Neural progenitor cell (in vitro differentiated cells): Measurements from ENCODE around the gene ARHGAP15. TPM values are rescaled to one million over a fixed set of nuclear protein-coding genes. Genes with fewer than 3 reads are reported as not detected.

ENCODE experiments used
- DNase-seq: peaks from one replicate; pipeline ENCODE4 v3.0.0-alpha.2; 2016; ENCODE audit warnings: low spot score
- H2AFZ ChIP-seq: fragments of 200-600 bp; sonication (generic); replicated peaks from 2 replicates; pipeline ENCODE4 v1.6.1; 2016; ENCODE audit warnings: antibody characterized with exemption
- H3F3A ChIP-seq: fragments of 200-600 bp; sonication (generic); 2 replicates; pipeline ENCODE4 v1.6.1; 2016; ENCODE audit warnings: antibody characterized with exemption, low read depth
- H3K27ac ChIP-seq: fragments of 200-600 bp; sonication (generic); 2 replicates; pipeline ENCODE4 v1.5.1; 2016; ENCODE audit warnings: mild to moderate bottlenecking
- H3K27me3 ChIP-seq: fragments of 200-600 bp; sonication (generic); 2 replicates; pipeline ENCODE4 v1.6.1; 2016; ENCODE audit warnings: mild to moderate bottlenecking, moderate library complexity
- H3K36me3 ChIP-seq: fragments of 200-600 bp; sonication (generic); 2 replicates; pipeline ENCODE4 v1.5.1; 2016
- H3K4me1 ChIP-seq: fragments of 200-600 bp; sonication (generic); 2 replicates; pipeline ENCODE4 v1.6.1; 2016; ENCODE audit warnings: mixed run types
- H3K4me2 ChIP-seq: fragments of 200-600 bp; sonication (generic); 2 replicates; pipeline ENCODE4 v1.6.1; 2016
- H3K4me3 ChIP-seq: fragments of 200-600 bp; sonication (generic); 2 replicates; pipeline ENCODE4 v1.5.1; 2016
- H3K79me2 ChIP-seq: fragments of 200-600 bp; sonication (generic); 2 replicates; pipeline ENCODE4 v1.6.1; 2016; ENCODE audit warnings: low read depth
- H3K9ac ChIP-seq: fragments of 200-600 bp; sonication (generic); 2 replicates; pipeline ENCODE4 v1.6.1; 2016
- H3K9me3 ChIP-seq: fragments of 200-600 bp; sonication (generic); 2 replicates; pipeline ENCODE4 v1.5.1; 2016; ENCODE audit warnings: low read depth
- H4K20me1 ChIP-seq: fragments of 200-600 bp; sonication (generic); 2 replicates; pipeline ENCODE4 v1.6.1; 2016; ENCODE audit warnings: low read depth
- H3K27ac Mint-ChIP-seq: 3 replicates; pipeline ENCODE4 v1.8.0; 2021; ENCODE audit warnings: mixed read lengths
- H3K27me3 Mint-ChIP-seq: 2 replicates; pipeline ENCODE4 v1.8.0; 2022; ENCODE audit warnings: low read depth, mild to moderate bottlenecking, inconsistent platforms, moderate library complexity, mixed read lengths; ENCODE audit not compliant: insufficient read depth
- H3K36me3 Mint-ChIP-seq: 3 replicates; pipeline ENCODE4 v1.8.0; 2021; ENCODE audit warnings: mixed read lengths
- H3K4me1 Mint-ChIP-seq: 3 replicates; pipeline ENCODE4 v1.8.0; 2021; ENCODE audit warnings: mixed read lengths
- H3K4me3 Mint-ChIP-seq: 3 replicates; pipeline ENCODE4 v1.8.0; 2021; ENCODE audit warnings: mild to moderate bottlenecking, moderate library complexity, mixed read lengths
- H3K9me3 Mint-ChIP-seq: 3 replicates; pipeline ENCODE4 v1.8.0; 2020; ENCODE audit warnings: mixed read lengths
- CTCF ChIP-seq: fragments of 200-600 bp; sonication (generic); IDR thresholded peaks from 2 replicates; pipeline ENCODE4 v1.5.1; 2017; ENCODE audit warnings: antibody characterized with exemption, mild to moderate bottlenecking
- EZH2 ChIP-seq: fragments of 200-600 bp; sonication (generic); IDR thresholded peaks from 2 replicates; pipeline ENCODE4 v1.6.1; 2017; ENCODE audit warnings: antibody characterized with exemption, mild to moderate bottlenecking, moderate library complexity
- EZH2phosphoT487 ChIP-seq: fragments of 200-600 bp; sonication (generic); IDR thresholded peaks from 2 replicates; pipeline ENCODE4 v1.6.1; 2017; ENCODE audit warnings: antibody characterized with exemption
- total RNA-seq: library from RNA; depleted of rRNA; stranded (reverse); fragments of >200 nt; gene quantifications from 2 replicates; pipeline ENCODE4 v1.2.3, GENCODE V29; 2015; ENCODE audit warnings: low replicate concordance

Gene ARHGAP15
- total RNA-seq, 1 donor from 2014 or later = 5.9 TPM

GRCh38 chr2:143399631-143400069 is 270.4 kb downstream of the ARHGAP15 start:
- DNase-seq = no peak
- H4K20me1 ChIP-seq = no peaks in the 10 kb centered on the region
- no peak overlapping the region for H3K4me3 Mint-ChIP-seq
- no peaks in the 10 kb centered on the region for H3K79me2 ChIP-seq
- no peaks in the 10 kb centered on the region for H3K27me3 ChIP-seq
- no peak overlapping the region for H3K27ac Mint-ChIP-seq
- no peak overlapping the region for H3K9ac ChIP-seq
- H3F3A ChIP-seq = no peaks in the 10 kb centered on the region
- no peaks in the 10 kb centered on the region for H3K36me3 ChIP-seq
- H3K4me2 ChIP-seq = no peak overlapping the region
- no peaks in the 10 kb centered on the region for H3K9me3 ChIP-seq
- H3K27me3 Mint-ChIP-seq = no peaks in the 10 kb centered on the region
- H2AFZ ChIP-seq = no peak overlapping the region
- H3K9me3 Mint-ChIP-seq = no peaks in the 10 kb centered on the region
- H3K4me3 ChIP-seq = no peak overlapping the region
- peaks cover 2% of the 10 kb centered on the region for H3K4me1 Mint-ChIP-seq
- H3K27ac ChIP-seq = no peak overlapping the region
- no peak for TF ChIP-seq CTCF
- no peak for TF ChIP-seq EZH2
- no peak for TF ChIP-seq EZH2phosphoT487
- H3K4me1 ChIP-seq = no peaks in the 10 kb centered on the region
- H3K36me3 Mint-ChIP-seq = no peaks in the 10 kb centered on the region

- TF ChIP-seq EZH2phosphoT487 (no peak), CTCF (no peak), EZH2 (no peak)
- no peaks in the 10 kb centered on the region for H4K20me1 ChIP-seq
- Mint-ChIP-seq H3K36me3 (no peaks in the 10 kb centered on the region), H3K27me3 (no peaks in the 10 kb centered on the region), H3K27ac (no peak overlapping the region), H3K4me3 (no peak overlapping the region), H3K4me1 (peaks cover 2% of the 10 kb centered on the region), H3K9me3 (no peaks in the 10 kb centered on the region)
- H3K4me2 ChIP-seq = no peak overlapping the region
- DNase-seq = no peak
- no peaks in the 10 kb centered on the region for H3K27me3 ChIP-seq
- H3K4me3 ChIP-seq = no peak overlapping the region
- H3K4me1 ChIP-seq = no peaks in the 10 kb centered on the region
- H3F3A ChIP-seq = no peaks in the 10 kb centered on the region
- H3K9ac ChIP-seq = no peak overlapping the region
- H3K27ac ChIP-seq = no peak overlapping the region
- no peaks in the 10 kb centered on the region for H3K9me3 ChIP-seq
- no peak overlapping the region for H2AFZ ChIP-seq
- H3K79me2 ChIP-seq = no peaks in the 10 kb centered on the region
- H3K36me3 ChIP-seq = no peaks in the 10 kb centered on the region
Observed at GRCh38 chr2:143401861-143402260, 272.6 kb downstream of the ARHGAP15 start.

- no peak for TF ChIP-seq EZH2
- no peak for TF ChIP-seq CTCF
- no peak for TF ChIP-seq EZH2phosphoT487
- H3K4me3 Mint-ChIP-seq = no peak overlapping the region
- no peak overlapping the region for H3K9ac ChIP-seq
- H3K4me2 ChIP-seq = no peak overlapping the region
- no peaks in the 10 kb centered on the region for H3K9me3 ChIP-seq
- no peaks in the 10 kb centered on the region for H3K9me3 Mint-ChIP-seq
- no peak for DNase-seq
- no peak overlapping the region for H3K27ac ChIP-seq
- no peaks in the 10 kb centered on the region for H4K20me1 ChIP-seq
- H3K36me3 Mint-ChIP-seq = no peaks in the 10 kb centered on the region
- H3K27ac Mint-ChIP-seq = no peak overlapping the region
- H3K27me3 ChIP-seq = no peaks in the 10 kb centered on the region
- no peak overlapping the region for H2AFZ ChIP-seq
- no peaks in the 10 kb centered on the region for H3K36me3 ChIP-seq
- no peaks in the 10 kb centered on the region for H3F3A ChIP-seq
- peaks cover 2% of the 10 kb centered on the region for H3K4me1 Mint-ChIP-seq
- no peaks in the 10 kb centered on the region for H3K79me2 ChIP-seq
- H3K4me1 ChIP-seq = no peaks in the 10 kb centered on the region
- H3K27me3 Mint-ChIP-seq = no peaks in the 10 kb centered on the region
- no peak overlapping the region for H3K4me3 ChIP-seq
Observed at GRCh38 chr2:143402451-143402850, 273.2 kb downstream of the ARHGAP15 start.
